NT2/D1 (cell line): ENCODE results near the gene TTLL11.

Experiments used
- SUZ12 ChIP-seq: IDR thresholded peaks from 2 replicates; pipeline ENCODE4 v1.6.1; 2011; ENCODE audit not compliant: insufficient read length, insufficient read depth; ENCODE audit errors: extremely low read depth
- YY1 ChIP-seq: IDR thresholded peaks from 2 replicates; pipeline ENCODE4 v1.6.1; 2011; ENCODE audit not compliant: insufficient read length, insufficient read depth
- ZNF274 ChIP-seq: IDR thresholded peaks from 2 replicates; pipeline ENCODE4 v1.6.1; 2011; ENCODE audit warnings: mild to moderate bottlenecking, low read depth, low read length

GRCh38 chr9:122129969-122130368 is 36.9 kb upstream of the TTLL11 start:
- TF ChIP-seq SUZ12 (no peak), YY1 (no peak), ZNF274 (no peak)
